HG03095 (cell line): ENCODE results near the gene WFDC9.
"Not testable (repeated sequence)": the region's sequence is repeated elsewhere in the genome, so short reads cannot be mapped to it uniquely, and the experiment has no call there.

Experiments
- ATAC-seq: cut with Tn5 transposase; IDR thresholded peaks from one replicate; pipeline ENCODE4 v1.9.1; 2021; ENCODE audit warnings: moderate library complexity; ENCODE audit not compliant: unreplicated experiment

The WFDC9 gene

DNA sequence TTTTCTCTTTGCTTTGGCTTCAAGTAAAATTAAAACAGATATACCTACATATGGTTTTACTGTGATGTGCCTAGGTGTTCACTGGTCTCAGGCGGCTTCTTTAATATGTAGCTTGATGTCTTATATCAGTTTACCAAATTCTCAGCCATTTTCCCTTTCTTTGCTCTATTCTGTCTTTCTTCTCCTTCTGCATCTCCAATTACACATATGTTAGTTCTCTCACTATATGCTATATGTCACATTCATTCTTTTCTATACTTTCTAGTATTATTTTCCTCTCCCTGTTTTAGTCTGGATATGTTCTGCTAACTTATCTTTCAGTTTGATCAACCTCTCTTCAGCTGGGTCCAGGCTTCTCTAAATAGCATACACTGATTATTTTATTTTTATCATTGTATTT, 37.6 kb downstream of the WFDC9 start:
- no peak for ATAC-seq

DNA sequence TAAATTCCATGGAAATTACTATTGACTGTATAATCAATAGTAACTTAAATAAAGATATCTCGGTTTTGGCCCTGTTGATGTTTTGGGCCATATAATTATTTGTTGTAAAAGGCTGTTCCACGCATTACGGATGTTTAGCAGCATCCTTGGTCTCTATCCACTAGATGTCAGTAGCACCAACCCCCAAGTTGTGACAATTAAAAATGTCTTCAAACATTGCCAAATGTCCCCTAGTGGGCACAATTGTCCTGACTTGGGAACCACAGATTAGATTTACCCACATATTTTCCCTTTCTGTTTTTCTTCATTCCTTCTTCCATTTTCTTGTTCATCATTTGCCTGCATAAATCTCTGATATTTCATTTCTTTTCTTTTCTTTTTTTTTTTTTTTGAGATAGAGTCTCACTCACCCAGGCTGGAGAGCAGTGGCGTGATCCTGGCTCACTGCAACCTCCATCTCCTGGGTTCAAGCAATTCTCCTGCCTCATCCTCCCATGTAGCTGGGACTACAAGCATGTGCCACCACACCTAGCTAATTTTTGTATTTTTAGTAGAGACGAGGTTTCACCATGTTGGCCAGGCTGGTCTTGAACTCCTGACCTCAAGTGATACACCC, 38.4 kb downstream of the WFDC9 start:
- ATAC-seq, result no peak

DNA sequence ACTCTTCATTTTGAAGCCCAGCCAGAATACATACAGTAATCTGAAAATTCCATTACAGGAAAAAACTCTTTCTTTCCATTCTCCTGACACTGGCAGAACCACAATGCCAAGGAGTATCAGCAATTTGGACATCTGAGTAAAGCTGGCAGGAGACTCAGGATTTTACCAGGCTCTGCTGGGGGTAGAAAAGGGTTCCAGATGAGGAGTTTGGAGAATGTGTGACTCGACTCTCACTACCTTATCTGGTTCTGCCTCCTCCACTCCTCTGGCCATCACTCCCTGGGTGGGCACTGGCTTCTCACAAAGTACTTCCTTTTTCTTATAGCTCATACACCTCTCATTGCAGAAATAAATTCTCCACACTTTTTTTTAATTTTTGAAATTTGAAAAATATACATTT, 41.4 kb downstream of the WFDC9 start:
- ATAC-seq, result no peak

DNA sequence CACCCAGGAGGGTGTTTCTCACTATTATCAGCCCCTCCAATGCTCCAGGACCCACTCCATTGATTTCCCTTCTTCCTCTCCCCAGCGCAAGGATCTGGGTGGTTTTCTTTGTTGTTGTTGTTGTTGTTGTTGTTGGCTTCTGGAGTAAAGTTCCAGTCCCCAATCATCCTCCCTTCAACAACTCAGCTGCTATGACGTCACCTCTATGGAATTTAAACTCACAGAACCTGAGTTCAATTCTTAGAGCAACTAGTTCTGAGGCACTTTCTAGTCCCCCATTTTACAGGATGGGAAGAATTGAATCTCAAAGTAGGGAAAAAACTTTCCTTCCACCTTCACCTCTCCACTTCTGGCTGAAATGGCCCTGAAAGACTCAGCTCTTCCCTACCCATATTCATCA, 42.3 kb downstream of the WFDC9 start:
- no peak for ATAC-seq

DNA sequence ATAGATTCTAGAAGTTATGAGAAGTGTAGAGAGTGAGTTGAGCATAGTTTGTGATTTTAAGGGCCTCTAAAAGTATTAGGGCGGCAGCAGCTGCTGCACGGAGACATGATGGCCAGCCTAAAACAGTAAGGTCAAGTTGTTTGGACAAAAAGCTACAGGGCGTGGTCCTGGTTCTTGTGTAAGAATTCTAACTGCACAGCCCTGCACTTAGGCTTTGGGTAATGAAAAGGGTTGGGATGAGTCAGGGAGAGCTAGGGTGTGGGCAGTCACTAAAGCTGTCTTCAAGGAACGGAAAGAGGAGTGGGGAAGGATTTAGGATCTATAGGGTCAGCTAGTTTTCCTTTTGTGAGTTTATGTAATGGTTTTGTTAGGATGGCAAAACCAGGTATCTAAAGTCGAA, 45.1 kb downstream of the WFDC9 start:
- ATAC-seq, result not testable (repeated sequence)

DNA sequence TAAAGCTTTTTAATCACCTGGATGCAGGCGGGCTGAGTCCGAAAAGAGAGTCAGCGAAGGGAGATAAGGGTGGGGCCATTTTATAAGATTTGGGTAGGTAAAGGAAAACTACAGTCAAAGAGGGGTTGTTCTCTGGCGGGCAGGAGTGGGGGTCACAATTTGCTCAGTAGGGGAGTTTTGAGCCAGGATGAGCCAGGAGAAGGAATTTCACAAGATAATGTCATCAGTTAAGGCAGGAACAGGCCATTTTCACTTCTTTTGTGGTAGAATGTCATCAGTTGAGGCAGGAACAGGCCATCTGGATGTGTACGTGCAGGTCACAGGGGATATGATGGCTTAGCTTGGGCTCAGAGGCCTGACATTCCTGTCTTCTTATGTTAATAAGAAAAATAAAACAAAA, 46.8 kb downstream of the WFDC9 start:
- ATAC-seq, result not testable (repeated sequence)

DNA sequence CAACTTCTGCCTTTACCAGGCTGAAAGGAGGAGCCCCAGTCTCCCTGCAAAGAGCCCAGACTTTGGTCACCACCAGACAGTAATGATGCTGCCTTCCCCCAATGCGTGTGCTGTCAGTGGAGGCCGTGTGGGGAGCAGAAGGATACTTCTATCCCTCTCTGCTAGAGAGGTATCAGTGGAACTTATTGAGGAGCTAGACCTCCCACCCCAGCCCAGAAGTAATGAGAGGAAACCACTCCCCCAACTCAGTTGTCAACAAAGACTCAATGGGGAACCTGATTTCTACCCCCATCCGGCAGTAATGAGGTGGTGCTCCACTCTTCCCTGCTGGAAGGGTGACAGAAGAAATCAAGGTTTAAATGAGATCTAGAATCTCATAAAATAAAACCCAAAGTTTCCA, 47.6 kb downstream of the WFDC9 start:
- no peak for ATAC-seq

DNA sequence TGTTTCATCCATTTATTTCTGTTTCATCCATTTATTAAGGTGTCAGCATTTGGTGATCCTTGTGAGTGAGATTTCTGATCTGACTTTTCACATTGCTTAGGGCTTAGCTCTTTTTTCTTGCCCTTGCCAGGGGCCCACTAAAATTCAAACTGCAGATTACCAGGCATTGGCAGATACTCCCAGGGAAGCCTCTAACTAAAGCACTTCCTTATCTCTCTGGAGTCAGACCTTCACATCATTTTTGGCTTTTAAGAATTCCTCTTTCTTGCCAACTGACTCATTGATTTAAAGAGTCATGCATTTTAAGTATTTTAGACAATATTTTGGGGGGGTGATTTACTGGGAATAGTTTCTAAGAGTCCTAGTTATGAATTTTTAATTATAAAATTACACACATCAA, 49.4 kb downstream of the WFDC9 start:
- ATAC-seq, result no peak

DNA sequence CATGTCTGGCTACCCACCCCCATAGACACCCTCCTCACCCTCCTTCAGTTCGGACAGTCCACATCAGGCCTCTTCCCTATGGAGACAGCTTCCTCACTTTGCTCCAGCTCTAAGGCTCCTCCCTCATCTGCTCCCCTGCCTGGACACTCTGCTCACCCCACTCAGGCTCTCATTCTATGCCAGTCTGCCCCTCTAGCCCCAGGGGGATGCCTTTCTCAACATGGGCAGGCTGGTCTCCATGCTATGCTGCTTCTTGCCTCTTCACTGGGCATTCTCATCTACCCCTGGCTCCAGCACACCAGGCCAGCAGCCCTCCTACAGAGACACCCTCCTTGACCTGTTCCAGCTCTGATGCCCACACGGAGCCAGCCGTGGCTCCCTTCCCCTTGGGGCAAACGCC, 51.9 kb downstream of the WFDC9 start, which contains the start of gene WFDC8:
Gene WFDC8 (minus strand): TSS at position 101 of the 400 bp plus-strand sequence. CDS start 37 bp downstream, at position 64.
- no peak for ATAC-seq

DNA sequence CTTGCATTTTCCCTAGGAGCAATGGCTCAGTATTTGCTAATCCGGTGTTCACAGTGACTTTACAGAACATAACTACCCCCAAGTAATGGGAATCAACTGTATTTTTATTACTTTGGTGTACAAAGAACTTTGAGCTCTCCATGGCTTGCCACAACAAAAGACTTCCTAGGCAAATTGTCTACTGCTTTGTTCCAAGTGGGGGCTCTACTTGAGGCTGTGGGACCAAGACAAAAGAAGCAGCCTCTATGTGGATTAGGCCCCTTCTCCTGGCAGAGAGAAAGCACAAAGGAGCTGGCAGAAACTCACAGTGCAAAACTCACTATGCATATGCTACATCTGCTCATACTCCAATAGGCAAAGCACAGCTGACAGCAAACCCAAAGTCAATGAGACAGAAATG, 52.9 kb downstream of the WFDC9 start:
- no peak for ATAC-seq

DNA sequence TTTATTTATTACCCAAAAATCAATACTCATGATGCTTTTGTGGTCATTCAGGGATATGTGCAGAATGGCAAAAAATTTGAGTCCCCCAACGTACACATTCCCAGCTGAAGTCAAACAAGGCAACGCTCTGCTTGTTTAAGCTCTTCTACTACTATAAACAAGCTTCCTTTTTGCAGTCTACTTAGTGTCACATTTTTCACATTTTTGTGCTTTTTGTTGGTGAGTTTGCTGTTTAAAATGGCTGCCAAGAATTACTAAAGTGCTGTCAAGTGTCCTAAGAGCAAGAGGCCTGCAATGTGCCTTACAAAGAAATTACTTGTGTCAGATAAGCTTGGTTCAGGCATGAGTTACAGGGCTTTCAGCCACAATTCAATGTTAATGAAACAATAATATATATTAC, 54.1 kb downstream of the WFDC9 start:
- no peak for ATAC-seq

DNA sequence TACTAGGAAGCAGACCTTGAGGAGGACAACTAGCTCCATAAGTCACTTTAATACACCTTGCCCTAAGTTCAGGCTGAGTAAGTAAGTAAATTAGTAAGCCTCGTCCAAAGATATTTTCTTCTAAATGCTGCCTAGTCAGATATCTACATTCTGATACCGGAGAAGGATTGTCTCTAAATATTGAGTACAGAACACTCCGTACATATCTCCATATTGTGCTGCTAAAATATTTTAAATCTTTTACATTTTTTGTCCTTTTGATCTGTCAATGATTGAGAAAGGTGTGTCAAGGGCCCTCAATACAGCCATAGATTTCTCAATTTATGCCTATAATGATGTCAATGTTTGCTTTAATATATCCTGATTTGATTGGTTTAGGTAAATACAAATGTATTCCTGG, 55.2 kb downstream of the WFDC9 start:
- no peak for ATAC-seq

DNA sequence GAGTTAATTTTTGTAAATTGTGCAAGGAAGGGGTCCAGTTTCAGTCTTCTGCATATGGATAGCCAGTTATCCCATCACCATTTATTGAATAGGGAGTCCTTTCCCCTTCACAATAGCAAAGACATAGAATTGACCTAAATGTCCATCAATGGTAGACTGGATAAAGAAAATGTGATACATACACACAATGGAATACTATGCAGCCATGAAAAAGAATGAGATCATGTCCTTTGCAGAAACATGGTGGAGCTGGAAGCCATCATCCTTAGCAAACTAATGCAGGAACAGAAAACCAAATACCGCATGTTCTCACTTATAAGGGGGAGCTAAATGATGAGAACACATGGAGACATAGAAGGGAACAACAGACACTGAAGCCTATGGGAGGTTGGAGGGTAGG, 61.4 kb downstream of the WFDC9 start:
- ATAC-seq, result not testable (repeated sequence)

DNA sequence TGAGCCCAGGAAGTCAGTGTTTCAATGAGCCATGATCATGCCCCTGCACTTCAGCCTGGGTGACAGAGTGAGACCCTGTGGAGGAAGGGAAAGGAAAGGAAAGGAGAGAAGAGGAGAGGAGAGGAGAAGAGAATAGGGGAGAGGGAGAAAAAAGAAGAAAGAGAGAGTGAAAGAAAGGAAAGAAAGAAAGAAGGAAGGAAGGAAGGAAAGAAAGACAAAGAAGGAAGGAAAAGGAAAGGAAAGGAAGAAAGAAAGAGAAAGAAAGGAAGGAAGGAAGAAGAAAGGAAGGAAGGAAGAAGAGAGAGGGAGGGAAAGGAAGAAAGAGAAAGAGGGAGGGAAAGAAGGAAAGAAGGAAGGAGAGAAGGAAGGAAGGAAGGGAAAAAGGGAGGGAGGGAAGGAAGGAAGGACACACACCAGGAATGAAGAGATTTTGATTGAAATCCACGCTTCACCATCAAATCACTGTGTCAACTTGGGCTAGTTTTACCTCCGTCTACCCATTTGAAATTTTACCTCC, 66.3 kb downstream of the WFDC9 start:
- ATAC-seq, result no peak
